IMR-90 (cell line): ENCODE data around the gene SASH1. TPM values are rescaled to one million over a fixed set of nuclear protein-coding genes. Genes with fewer than 3 reads are reported as not detected.

Experiments used
- ATAC-seq: fragments of 200-7000 bp; cut with Tn5 transposase; 2 replicates; pipeline ENCODE4 v1.9.1; 2020; ENCODE audit warnings: low read depth, mild to moderate bottlenecking, moderate library complexity
- BruUV-seq: library from RNA; stranded (reverse); fragments of 400-500 nt; replicated peaks from 2 replicates; lab custom pipeline; 2021; lab: Mats Ljungman, UMichigan
- CTCF ChIA-PET: fragments of 300-600 bp; formaldehyde crosslinking; extraction: SDS; loops from one replicate; lab custom pipeline; 2021; ENCODE audit warnings: antibody characterized with exemption; lab: Yijun Ruan, JAX
- POLR2A ChIA-PET: fragments of 300-600 bp; sonication (Branson Sonifier 250); formaldehyde crosslinking; loops from one replicate; lab custom pipeline; 2022; ENCODE audit warnings: antibody characterized with exemption; ENCODE audit not compliant: unreplicated experiment; lab: Charles Lee
- DNase-seq: peaks from one replicate; pipeline ENCODE4 v3.0.0; 2013
- H2AFZ ChIP-seq: replicated peaks from 2 replicates; pipeline ENCODE3; 2013; ENCODE audit warnings: low read length, mild to moderate bottlenecking; ENCODE audit not compliant: poor library complexity
- H2AK5ac ChIP-seq: 2 replicates; pipeline ENCODE4 v1.6.1; 2013; ENCODE audit warnings: low read depth, low read length, inconsistent platforms
- H2AK9ac ChIP-seq: replicated peaks from 2 replicates; pipeline ENCODE3; 2013; ENCODE audit warnings: mild to moderate bottlenecking, low read depth, low read length, moderate library complexity; ENCODE audit not compliant: poor library complexity
- H2BK120ac ChIP-seq: 2 replicates; pipeline ENCODE4 v1.6.1; 2013; ENCODE audit warnings: low read depth, low read length, inconsistent platforms
- H2BK15ac ChIP-seq: 3 replicates; pipeline ENCODE4 v1.6.1; 2013; ENCODE audit warnings: low read depth, low read length, inconsistent platforms
- H2BK20ac ChIP-seq: 2 replicates; pipeline ENCODE4 v1.6.1; 2013; ENCODE audit warnings: low read depth, mild to moderate bottlenecking, inconsistent platforms, low read length, moderate library complexity
- H2BK5ac ChIP-seq: 2 replicates; pipeline ENCODE4 v1.6.1; 2013; ENCODE audit warnings: mild to moderate bottlenecking, low read depth, low read length, inconsistent platforms; ENCODE audit not compliant: poor library complexity, severe bottlenecking
- H3K14ac ChIP-seq: replicated peaks from 2 replicates; pipeline ENCODE4 v1.6.1; 2013; ENCODE audit warnings: low read depth, low read length, inconsistent platforms
- H3K18ac ChIP-seq: 2 replicates; pipeline ENCODE4 v1.6.1; 2013; ENCODE audit warnings: low read depth, low read length, control low read depth
- H3K23ac ChIP-seq: 2 replicates; pipeline ENCODE4 v1.6.1; 2013; ENCODE audit warnings: low read depth, low read length, inconsistent platforms
- H3K27ac ChIP-seq: 2 replicates; pipeline ENCODE4 v1.5.1; 2013; ENCODE audit warnings: mild to moderate bottlenecking, control low read depth, low read length; ENCODE audit not compliant: insufficient read depth
- H3K27me3 ChIP-seq: 2 replicates; pipeline ENCODE4 v1.6.1; 2013; ENCODE audit warnings: low read length; ENCODE audit not compliant: control insufficient read depth, insufficient read depth
- H3K36me3 ChIP-seq: 2 replicates; pipeline ENCODE4 v1.6.1; 2013; ENCODE audit warnings: low read length, mixed read lengths; ENCODE audit not compliant: control insufficient read depth, insufficient read depth
- H3K4ac ChIP-seq: 2 replicates; pipeline ENCODE4 v1.6.1; 2013; ENCODE audit warnings: low read depth, low read length, inconsistent platforms
- H3K4me1 ChIP-seq: 2 replicates; pipeline ENCODE4 v1.6.1; 2013; ENCODE audit warnings: low read length, mixed read lengths; ENCODE audit not compliant: control insufficient read depth, insufficient read depth
- H3K4me2 ChIP-seq: 2 replicates; pipeline ENCODE4 v1.6.1; 2013; ENCODE audit warnings: low read depth, mild to moderate bottlenecking, control low read depth, low read length, moderate library complexity
- H3K4me3 ChIP-seq: 2 replicates; pipeline ENCODE4 v1.5.1; 2013; ENCODE audit warnings: low read depth, mild to moderate bottlenecking, control low read depth, low read length, moderate library complexity; ENCODE audit not compliant: insufficient read depth
- H3K56ac ChIP-seq: 2 replicates; pipeline ENCODE4 v1.6.1; 2013; ENCODE audit warnings: low read length, inconsistent platforms; ENCODE audit not compliant: insufficient read depth; ENCODE audit errors: extremely low read depth
- H3K79me1 ChIP-seq, 2 experiments: 2 replicates each; pipeline ENCODE4 v1.6.1; 2013; ENCODE audit warnings: low read length in 2 of 2, inconsistent platforms in 1 of 2, low read depth in 1 of 2
- H3K9ac ChIP-seq: 2 replicates; pipeline ENCODE4 v1.6.1; 2013; ENCODE audit warnings: low read depth, low read length, control low read depth
- H3K9me1 ChIP-seq: 2 replicates; pipeline ENCODE4 v1.6.1; 2013; ENCODE audit warnings: low read length, inconsistent platforms; ENCODE audit not compliant: insufficient read depth
- H3K9me3 ChIP-seq: 2 replicates; pipeline ENCODE4 v1.6.1; 2013; ENCODE audit warnings: low read length; ENCODE audit not compliant: control insufficient read depth, insufficient read depth
- H4K20me1 ChIP-seq: 2 replicates; pipeline ENCODE4 v1.6.1; 2013; ENCODE audit warnings: low read length, inconsistent platforms; ENCODE audit not compliant: insufficient read depth
- H4K5ac ChIP-seq: 2 replicates; pipeline ENCODE4 v1.6.1; 2013; ENCODE audit warnings: mild to moderate bottlenecking, low read depth, low read length, control low read depth
- H4K8ac ChIP-seq, 2 experiments: 2 replicates each; pipeline ENCODE4 v1.6.1; 2013; ENCODE audit warnings: low read depth in 2 of 2, low read length in 2 of 2, control low read depth in 1 of 2, inconsistent platforms in 1 of 2
- H4K91ac ChIP-seq: 2 replicates; pipeline ENCODE4 v1.6.1; 2013; ENCODE audit warnings: low read depth, low read length, inconsistent platforms; ENCODE audit not compliant: insufficient read depth
- CEBPB ChIP-seq: IDR thresholded peaks from 2 replicates; pipeline ENCODE4 v1.6.1; 2012; ENCODE audit warnings: low read depth, low read length, improper control_type of control experiment
- MAFK ChIP-seq: IDR thresholded peaks from 2 replicates; pipeline ENCODE4 v1.6.1; 2012; ENCODE audit warnings: low read depth, low read length, improper control_type of control experiment
- WGBS, 2 experiments: methylation state at CpG; one replicate each; pipeline versions ENCODE4 v1.1.5 to v1.1.7; 2013; ENCODE audit warnings: missing lambda C conversion rate in 2 of 2; ENCODE audit not compliant: insufficient read length in 1 of 2; ENCODE audit errors: extremely low coverage in 2 of 2; 5-methylcytosine and 5-hydroxymethylcytosine counted together
- dilution Hi-C: fragments of 300-500 bp; cut with HindIII; formaldehyde crosslinking; loops from one replicate; pipeline ENCODE4 v1.14.3; 2018; ENCODE audit warnings: low sequenced_read_pairs; ENCODE audit not compliant: unreplicated experiment
- in situ Hi-C: fragments of 300-500 bp; cut with MboI; formaldehyde crosslinking; loops from 3 replicates; pipeline ENCODE4 v1.14.3; 2019; ENCODE audit warnings: low sequenced_read_pairs, inconsistent platforms, mixed read lengths
- intact Hi-C: fragments of 100-400 bp; cut with micrococcal nuclease; formaldehyde crosslinking; loops from 2 replicates; pipeline ENCODE4 v1.10.0; 2022
- polyA plus RNA-seq, 3 experiments: library from polyadenylated mRNA; depleted of rRNA; stranded (reverse); fragments of >200 nt; gene quantifications; 2 replicates each; pipeline ENCODE4 v1.2.3, GENCODE V29; 2012; ENCODE audit warnings: low replicate concordance in 1 of 3
- total RNA-seq: library from RNA; depleted of rRNA; stranded (reverse); fragments of >200 nt; gene quantifications from 2 replicates; pipeline ENCODE4 v1.2.3, GENCODE V29; 2012

Gene SASH1
- total and polyA plus RNA-seq, 2 of the 4 experiments (the other 2 are of a cell fraction): 11.6 to 16.5 TPM

DNA sequence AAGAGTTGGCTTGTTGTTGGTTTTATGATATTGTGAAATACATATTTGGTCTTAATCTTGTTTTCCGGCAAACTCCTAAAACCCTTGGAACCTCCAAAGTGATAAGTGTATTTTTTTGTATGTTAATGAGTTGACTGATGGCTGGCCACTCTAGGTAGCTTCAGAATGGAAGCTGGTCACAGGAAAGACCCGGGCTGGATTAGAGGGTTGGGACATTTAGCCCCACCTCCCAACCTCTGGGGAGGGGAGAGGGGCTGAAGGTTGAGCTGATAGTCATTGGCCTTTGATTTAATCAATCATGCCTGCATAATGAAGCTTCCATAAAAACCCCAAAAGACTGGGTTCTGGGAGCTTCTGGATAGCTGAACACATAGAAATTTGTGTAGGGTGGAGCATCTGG is 42.7 kb downstream of the SASH1 start:
- H3K27ac ChIP-seq: no peak overlapping the region
- dilution Hi-C loops (no loop called here), in situ Hi-C loops (no loop called here), intact Hi-C loops (no loop called here)
- no peak overlapping the region for H2BK15ac ChIP-seq
- H4K5ac ChIP-seq: no peak overlapping the region
- H3K27me3 ChIP-seq: no peaks in the 10 kb centered on the region
- WGBS, 2 experiments: no CpG with 5 or more reads among the region's 2 CpGs
- ChIA-PET CTCF (interaction anchor here (1.3 kb wide), 1 partner anchor 10 kb away, joined by 4 read pairs; no protein-coding TSS in a partner anchor), POLR2A (no interaction called here)
- H4K91ac ChIP-seq: no peak overlapping the region
- H2BK5ac ChIP-seq: no peak overlapping the region
- no peak overlapping the region for H2AFZ ChIP-seq
- no peak overlapping the region for H3K23ac ChIP-seq
- H3K4ac ChIP-seq: no peak overlapping the region
- no peak overlapping the region for H4K8ac ChIP-seq
- H2AK9ac ChIP-seq: no peak overlapping the region
- no peak overlapping the region for H3K4me2 ChIP-seq
- H3K56ac ChIP-seq: no peak overlapping the region
- no peaks in the 10 kb centered on the region for H3K9me3 ChIP-seq
- H4K20me1 ChIP-seq: peaks cover 10% of the 10 kb centered on the region; the same call in 1 of the 2 replicates
- H3K18ac ChIP-seq: no peak overlapping the region
- no peak for ATAC-seq
- H3K79me1 ChIP-seq: peaks cover 28 to 55% of the 10 kb centered on the region in 2 experiments
- H2BK20ac ChIP-seq: no peak overlapping the region
- H3K14ac ChIP-seq: no peak overlapping the region
- no peak for DNase-seq
- no peak overlapping the region for H2BK120ac ChIP-seq
- peaks cover 3% of the 10 kb centered on the region; the same call in 1 of the 2 replicates for H3K36me3 ChIP-seq
- TF ChIP-seq MAFK (no peak), CEBPB (peak; percentile 50)
- H3K9ac ChIP-seq: no peak overlapping the region
- peaks cover 3% of the 10 kb centered on the region for H3K4me1 ChIP-seq
- no TSS peak for BruUV-seq
- H2AK5ac ChIP-seq: no peak overlapping the region
- no peak overlapping the region for H3K4me3 ChIP-seq
- peaks cover 3% of the 10 kb centered on the region; the same call in 1 of the 2 replicates for H3K9me1 ChIP-seq
